Esophagus squamous epithelium (tissue), 4 donors: Measurements from ENCODE around the gene HES7.

ENCODE experiments used
- POLR2A ChIP-seq, 4 donors: fragments of 450-650 bp; IDR thresholded peaks; one replicate each; pipeline ENCODE4 v1.6.1; 2017; ENCODE audit warnings: antibody characterized with exemption in 4 of 4, mild to moderate bottlenecking in 4 of 4, moderate library complexity in 3 of 4
- TF ChIP-seq, protein P1 (sequence below), 6 experiments: fragments of 450-650 bp in 4 of 6; fragments of 200-600 bp in 2 of 6; sonication (generic) in 2 of 6; IDR thresholded peaks; one replicate each; pipeline ENCODE4 v1.5.1; 2016 to 2019; ENCODE audit warnings: antibody characterized with exemption in 6 of 6, mild to moderate bottlenecking in 4 of 6, moderate library complexity in 4 of 6

DNA sequence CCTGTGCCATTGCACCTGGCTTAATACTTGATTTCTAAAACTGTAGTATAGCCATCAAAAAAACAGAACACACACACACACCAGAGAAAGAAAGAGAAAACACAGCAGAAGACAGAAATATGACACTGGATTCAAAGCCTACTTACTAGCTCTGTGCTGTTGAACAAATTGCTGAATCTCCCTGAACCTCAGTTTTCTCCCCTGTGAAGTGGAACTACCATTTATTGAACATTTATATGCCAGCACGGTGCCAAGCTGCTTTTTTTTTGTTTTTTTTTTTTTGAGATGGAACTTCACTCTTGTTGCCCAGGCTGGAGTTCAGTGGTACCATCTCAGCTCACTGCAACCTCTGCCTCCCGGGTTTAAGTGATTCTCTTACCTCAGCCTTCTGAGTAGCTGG lies 23.1 kb downstream of the HES7 start:
- TF ChIP-seq, protein P1, sequence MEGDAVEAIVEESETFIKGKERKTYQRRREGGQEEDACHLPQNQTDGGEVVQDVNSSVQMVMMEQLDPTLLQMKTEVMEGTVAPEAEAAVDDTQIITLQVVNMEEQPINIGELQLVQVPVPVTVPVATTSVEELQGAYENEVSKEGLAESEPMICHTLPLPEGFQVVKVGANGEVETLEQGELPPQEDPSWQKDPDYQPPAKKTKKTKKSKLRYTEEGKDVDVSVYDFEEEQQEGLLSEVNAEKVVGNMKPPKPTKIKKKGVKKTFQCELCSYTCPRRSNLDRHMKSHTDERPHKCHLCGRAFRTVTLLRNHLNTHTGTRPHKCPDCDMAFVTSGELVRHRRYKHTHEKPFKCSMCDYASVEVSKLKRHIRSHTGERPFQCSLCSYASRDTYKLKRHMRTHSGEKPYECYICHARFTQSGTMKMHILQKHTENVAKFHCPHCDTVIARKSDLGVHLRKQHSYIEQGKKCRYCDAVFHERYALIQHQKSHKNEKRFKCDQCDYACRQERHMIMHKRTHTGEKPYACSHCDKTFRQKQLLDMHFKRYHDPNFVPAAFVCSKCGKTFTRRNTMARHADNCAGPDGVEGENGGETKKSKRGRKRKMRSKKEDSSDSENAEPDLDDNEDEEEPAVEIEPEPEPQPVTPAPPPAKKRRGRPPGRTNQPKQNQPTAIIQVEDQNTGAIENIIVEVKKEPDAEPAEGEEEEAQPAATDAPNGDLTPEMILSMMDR (IDR thresholded peaks at IDR 0.05): no peak
- no peak for TF ChIP-seq POLR2A (IDR thresholded peaks at IDR 0.05)
